ENCODE measurements around the gene PPARGC1A.

GRCh38 chr4:23759066-23759465 lies 130.8 kb downstream of the PPARGC1A start:
- TF ChIP-seq SMAD4 (CRISPR knock-in tag; IDR thresholded peaks at IDR 0.05), result no peak
- TF ChIP-seq, protein P1, sequence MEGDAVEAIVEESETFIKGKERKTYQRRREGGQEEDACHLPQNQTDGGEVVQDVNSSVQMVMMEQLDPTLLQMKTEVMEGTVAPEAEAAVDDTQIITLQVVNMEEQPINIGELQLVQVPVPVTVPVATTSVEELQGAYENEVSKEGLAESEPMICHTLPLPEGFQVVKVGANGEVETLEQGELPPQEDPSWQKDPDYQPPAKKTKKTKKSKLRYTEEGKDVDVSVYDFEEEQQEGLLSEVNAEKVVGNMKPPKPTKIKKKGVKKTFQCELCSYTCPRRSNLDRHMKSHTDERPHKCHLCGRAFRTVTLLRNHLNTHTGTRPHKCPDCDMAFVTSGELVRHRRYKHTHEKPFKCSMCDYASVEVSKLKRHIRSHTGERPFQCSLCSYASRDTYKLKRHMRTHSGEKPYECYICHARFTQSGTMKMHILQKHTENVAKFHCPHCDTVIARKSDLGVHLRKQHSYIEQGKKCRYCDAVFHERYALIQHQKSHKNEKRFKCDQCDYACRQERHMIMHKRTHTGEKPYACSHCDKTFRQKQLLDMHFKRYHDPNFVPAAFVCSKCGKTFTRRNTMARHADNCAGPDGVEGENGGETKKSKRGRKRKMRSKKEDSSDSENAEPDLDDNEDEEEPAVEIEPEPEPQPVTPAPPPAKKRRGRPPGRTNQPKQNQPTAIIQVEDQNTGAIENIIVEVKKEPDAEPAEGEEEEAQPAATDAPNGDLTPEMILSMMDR (IDR thresholded peaks at IDR 0.05), result no peak
- TF ChIP-seq ZNF121 (CRISPR knock-in tag; IDR thresholded peaks at IDR 0.05), result no peak
- no peak for TF ChIP-seq FOXJ3 (CRISPR knock-in tag; IDR thresholded peaks at IDR 0.05; ENCODE audit: borderline replicate concordance)
- TF ChIP-seq ATF2 (CRISPR knock-in tag; IDR thresholded peaks at IDR 0.05; ENCODE audit: borderline replicate concordance, low read depth), result no peak
- TF ChIP-seq SP1 (CRISPR knock-in tag; conservative IDR thresholded peaks at IDR 0.05), result no peak
- TF ChIP-seq CREB1 (CRISPR knock-in tag; IDR thresholded peaks at IDR 0.05), result no peak
- TF ChIP-seq, protein P2, sequence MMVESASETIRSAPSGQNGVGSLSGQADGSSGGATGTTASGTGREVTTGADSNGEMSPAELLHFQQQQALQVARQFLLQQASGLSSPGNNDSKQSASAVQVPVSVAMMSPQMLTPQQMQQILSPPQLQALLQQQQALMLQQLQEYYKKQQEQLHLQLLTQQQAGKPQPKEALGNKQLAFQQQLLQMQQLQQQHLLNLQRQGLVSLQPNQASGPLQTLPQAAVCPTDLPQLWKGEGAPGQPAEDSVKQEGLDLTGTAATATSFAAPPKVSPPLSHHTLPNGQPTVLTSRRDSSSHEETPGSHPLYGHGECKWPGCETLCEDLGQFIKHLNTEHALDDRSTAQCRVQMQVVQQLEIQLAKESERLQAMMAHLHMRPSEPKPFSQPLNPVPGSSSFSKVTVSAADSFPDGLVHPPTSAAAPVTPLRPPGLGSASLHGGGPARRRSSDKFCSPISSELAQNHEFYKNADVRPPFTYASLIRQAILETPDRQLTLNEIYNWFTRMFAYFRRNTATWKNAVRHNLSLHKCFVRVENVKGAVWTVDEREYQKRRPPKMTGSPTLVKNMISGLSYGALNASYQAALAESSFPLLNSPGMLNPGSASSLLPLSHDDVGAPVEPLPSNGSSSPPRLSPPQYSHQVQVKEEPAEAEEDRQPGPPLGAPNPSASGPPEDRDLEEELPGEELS (CRISPR knock-in tag; IDR thresholded peaks at IDR 0.05), result no peak
- TF ChIP-seq, protein P3, sequence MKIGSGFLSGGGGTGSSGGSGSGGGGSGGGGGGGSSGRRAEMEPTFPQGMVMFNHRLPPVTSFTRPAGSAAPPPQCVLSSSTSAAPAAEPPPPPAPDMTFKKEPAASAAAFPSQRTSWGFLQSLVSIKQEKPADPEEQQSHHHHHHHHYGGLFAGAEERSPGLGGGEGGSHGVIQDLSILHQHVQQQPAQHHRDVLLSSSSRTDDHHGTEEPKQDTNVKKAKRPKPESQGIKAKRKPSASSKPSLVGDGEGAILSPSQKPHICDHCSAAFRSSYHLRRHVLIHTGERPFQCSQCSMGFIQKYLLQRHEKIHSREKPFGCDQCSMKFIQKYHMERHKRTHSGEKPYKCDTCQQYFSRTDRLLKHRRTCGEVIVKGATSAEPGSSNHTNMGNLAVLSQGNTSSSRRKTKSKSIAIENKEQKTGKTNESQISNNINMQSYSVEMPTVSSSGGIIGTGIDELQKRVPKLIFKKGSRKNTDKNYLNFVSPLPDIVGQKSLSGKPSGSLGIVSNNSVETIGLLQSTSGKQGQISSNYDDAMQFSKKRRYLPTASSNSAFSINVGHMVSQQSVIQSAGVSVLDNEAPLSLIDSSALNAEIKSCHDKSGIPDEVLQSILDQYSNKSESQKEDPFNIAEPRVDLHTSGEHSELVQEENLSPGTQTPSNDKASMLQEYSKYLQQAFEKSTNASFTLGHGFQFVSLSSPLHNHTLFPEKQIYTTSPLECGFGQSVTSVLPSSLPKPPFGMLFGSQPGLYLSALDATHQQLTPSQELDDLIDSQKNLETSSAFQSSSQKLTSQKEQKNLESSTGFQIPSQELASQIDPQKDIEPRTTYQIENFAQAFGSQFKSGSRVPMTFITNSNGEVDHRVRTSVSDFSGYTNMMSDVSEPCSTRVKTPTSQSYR (CRISPR knock-in tag; IDR thresholded peaks at IDR 0.05), result no peak
- TF ChIP-seq MAX (CRISPR knock-in tag; IDR thresholded peaks at IDR 0.05), result no peak
- TF ChIP-seq NFYB (CRISPR knock-in tag; conservative IDR thresholded peaks at IDR 0.05; ENCODE audit: low read depth), result no peak
- no peak for TF ChIP-seq TEAD1 (CRISPR knock-in tag; IDR thresholded peaks at IDR 0.05)
- TF ChIP-seq, protein P4, sequence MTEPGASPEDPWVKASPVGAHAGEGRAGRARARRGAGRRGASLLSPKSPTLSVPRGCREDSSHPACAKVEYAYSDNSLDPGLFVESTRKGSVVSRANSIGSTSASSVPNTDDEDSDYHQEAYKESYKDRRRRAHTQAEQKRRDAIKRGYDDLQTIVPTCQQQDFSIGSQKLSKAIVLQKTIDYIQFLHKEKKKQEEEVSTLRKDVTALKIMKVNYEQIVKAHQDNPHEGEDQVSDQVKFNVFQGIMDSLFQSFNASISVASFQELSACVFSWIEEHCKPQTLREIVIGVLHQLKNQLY (CRISPR knock-in tag; IDR thresholded peaks at IDR 0.05), result no peak
